ENCODE data around the gene TUBE1. TPM values are rescaled to one million over a fixed set of nuclear protein-coding genes. Genes with fewer than 3 reads are reported as not detected.
"Not testable (repeated sequence)": the region's sequence is repeated elsewhere in the genome, so short reads cannot be mapped to it uniquely, and the experiment has no call there.

TUBE1 gene
- total and polyA plus RNA-seq, 2 donors (not counting 1 experiment from before 2014, with no cell fraction given), result 10.8 to 48.6 TPM

GRCh38 chr6:112054001-112054400 is 33.3 kb downstream of the TUBE1 start, which contains the start of gene CCN6:
Gene CCN6, plus strand, starts transcription at chr6:112054104. Its CDS starts 254 bp downstream, at chr6:112054358.
- no peak within 1 kb of the TSS for H3K27ac ChIP-seq (ENCODE audit: insufficient read depth, low read length)
- TF ChIP-seq EZH2 (IDR thresholded peaks at IDR 0.05; ENCODE audit: low read length, missing control alignments), result no peak
- TF ChIP-seq CTCF (conservative IDR thresholded peaks at IDR 0.05 in 1 of 2, IDR thresholded peaks at IDR 0.05 in 1 of 2; ENCODE audit: low read depth in 1 of 2, low read length in 2 of 2), result no peak
- no peaks in the 10 kb centered on the region for H3K27me3 ChIP-seq (ENCODE audit: control insufficient read depth, insufficient read depth, low read length)
- no peaks in the 10 kb centered on the region for H3K4me1 ChIP-seq (ENCODE audit: control insufficient read depth, extremely low read depth, insufficient read depth, low read length)
- H3K9me3 ChIP-seq (ENCODE audit: control insufficient read depth, insufficient read depth, low read depth, low read length), result no peaks in the 10 kb centered on the region
- no peaks in the 10 kb centered on the region for H3K36me3 ChIP-seq (ENCODE audit: control insufficient read depth, insufficient read depth, low read length)
- H4K20me1 ChIP-seq (ENCODE audit: control insufficient read depth, extremely low read depth, insufficient read depth, low read length), result no peaks in the 10 kb centered on the region
- no peak within 1 kb of the TSS for H3K4me3 ChIP-seq (replicated peaks in 1 of 4; ENCODE audit: control extremely low read depth in 1 of 4, insufficient read depth in 1 of 4, low read depth in 3 of 4, low read length in 4 of 4)
- H3K79me2 ChIP-seq (ENCODE audit: control insufficient read depth, insufficient read depth, low read length), result no peaks in the 10 kb centered on the region
- no peak within 1 kb of the TSS for H3K4me2 ChIP-seq (ENCODE audit: extremely low read depth, insufficient read depth, low read length)
- no peak within 1 kb of the TSS for H2AFZ ChIP-seq (ENCODE audit: low read length)
- no peak within 1 kb of the TSS for H3K9ac ChIP-seq (ENCODE audit: insufficient read depth, low read length)
- DNase-seq (ENCODE audit: low read depth in 2 of 2), result no peak

- H3K4me2 ChIP-seq (ENCODE audit: extremely low read depth, insufficient read depth, low read length); H3K79me2 ChIP-seq (ENCODE audit: control insufficient read depth, insufficient read depth, low read length); H3K9ac ChIP-seq (ENCODE audit: insufficient read depth, low read length); H2AFZ ChIP-seq (ENCODE audit: low read length); H4K20me1 ChIP-seq (ENCODE audit: control insufficient read depth, extremely low read depth, insufficient read depth, low read length); H3K4me3 ChIP-seq (replicated peaks in 1 of 4; ENCODE audit: control extremely low read depth in 1 of 4, insufficient read depth in 1 of 4, low read depth in 3 of 4, low read length in 4 of 4); H3K27me3 ChIP-seq (ENCODE audit: control insufficient read depth, insufficient read depth, low read length); H3K4me1 ChIP-seq (ENCODE audit: control insufficient read depth, extremely low read depth, insufficient read depth, low read length); H3K27ac ChIP-seq (ENCODE audit: insufficient read depth, low read length); H3K9me3 ChIP-seq (ENCODE audit: control insufficient read depth, insufficient read depth, low read depth, low read length); H3K36me3 ChIP-seq (ENCODE audit: control insufficient read depth, insufficient read depth, low read length); DNase-seq (ENCODE audit: low read depth in 2 of 2): not testable (repeated sequence)
Observed at GRCh38 chr6:112051251-112051740, 36.0 kb downstream of the TUBE1 start.

GRCh38 chr6:112050429-112050828 is 36.9 kb downstream of the TUBE1 start:
- TF ChIP-seq CTCF (conservative IDR thresholded peaks at IDR 0.05 in 1 of 2, IDR thresholded peaks at IDR 0.05 in 1 of 2; ENCODE audit: low read depth in 1 of 2, low read length in 2 of 2) (no peak), EZH2 (IDR thresholded peaks at IDR 0.05; ENCODE audit: low read length, missing control alignments) (no peak)
- Histone ChIP-seq H3K4me3 (replicated peaks in 1 of 4; ENCODE audit: control extremely low read depth in 1 of 4, insufficient read depth in 1 of 4, low read depth in 3 of 4, low read length in 4 of 4) (no peak overlapping the region), H3K9ac (ENCODE audit: insufficient read depth, low read length) (no peak overlapping the region), H3K36me3 (ENCODE audit: control insufficient read depth, insufficient read depth, low read length) (no peaks in the 10 kb centered on the region), H4K20me1 (ENCODE audit: control insufficient read depth, extremely low read depth, insufficient read depth, low read length) (no peaks in the 10 kb centered on the region), H3K27me3 (ENCODE audit: control insufficient read depth, insufficient read depth, low read length) (no peaks in the 10 kb centered on the region), H3K4me1 (ENCODE audit: control insufficient read depth, extremely low read depth, insufficient read depth, low read length) (no peaks in the 10 kb centered on the region), H3K4me2 (ENCODE audit: extremely low read depth, insufficient read depth, low read length) (no peak overlapping the region), H3K9me3 (ENCODE audit: control insufficient read depth, insufficient read depth, low read depth, low read length) (no peaks in the 10 kb centered on the region), H2AFZ (ENCODE audit: low read length) (no peak overlapping the region), H3K27ac (ENCODE audit: insufficient read depth, low read length) (no peak overlapping the region), H3K79me2 (ENCODE audit: control insufficient read depth, insufficient read depth, low read length) (no peaks in the 10 kb centered on the region)
- no peak for DNase-seq (ENCODE audit: low read depth in 2 of 2)

Measured in fibroblast of lung (primary cell).